Heart left ventricle (tissue), 13 donors: ENCODE measurements around the gene ALOX12.

ENCODE experiments used
- POLR2A ChIP-seq, 2 donors: fragments of 450-650 bp; IDR thresholded peaks; one replicate each; pipeline ENCODE4 v1.6.1; 2017; ENCODE audit warnings: antibody characterized with exemption in 2 of 2, mild to moderate bottlenecking in 2 of 2, moderate library complexity in 2 of 2
- TF ChIP-seq, protein P1 (sequence below), 12 donors: fragments of 200-600 bp; sonication (generic) in 4 of 12; IDR thresholded peaks; one replicate each; pipeline versions ENCODE4 v1.5.0 to v1.8.0; 2018 to 2022; ENCODE audit warnings: antibody characterized with exemption in 12 of 12, mild to moderate bottlenecking in 5 of 12
- donor health status: ischemic (EF 13 %, LVEDD 7.1; RV severe dilation, severe dysfunction).
- donor health status: DM: no; HTN: yes; CAD: no.
- donor health status: DM: no; HTN: no; CAD: no.
- donor health status: ischemic (EF 25% LVEDD 6.9; RV normal size, moderate dysfunction).
- donor health status: ischemic (EF 25% LVEDD 5.7; RV mildly dilated, moderate dysfunction).
- donor health status: ischemic (EF 35%, LVEDD 5.7; RV mildly dilated, moderate dysfunction).
- donor health status: nonischemic (EF 11% LVEDD 7.7; RV severe dilation, severe dysfunction).
- donor health status: DM: yes; HTN: yes; CAD: no.
- donor health status: PGD.
- donor health status: ischemic (EF 29% LVEDD 5.4; RV normal size, mild dysfunction).
- donor health status: nonischemic (EF 23%, LVEDD 6.1; RV moderate dilation, normal function).

GRCh38 chr17:7007143-7007542 lies 11.3 kb downstream of the ALOX12 start:
- TF ChIP-seq, protein P1, sequence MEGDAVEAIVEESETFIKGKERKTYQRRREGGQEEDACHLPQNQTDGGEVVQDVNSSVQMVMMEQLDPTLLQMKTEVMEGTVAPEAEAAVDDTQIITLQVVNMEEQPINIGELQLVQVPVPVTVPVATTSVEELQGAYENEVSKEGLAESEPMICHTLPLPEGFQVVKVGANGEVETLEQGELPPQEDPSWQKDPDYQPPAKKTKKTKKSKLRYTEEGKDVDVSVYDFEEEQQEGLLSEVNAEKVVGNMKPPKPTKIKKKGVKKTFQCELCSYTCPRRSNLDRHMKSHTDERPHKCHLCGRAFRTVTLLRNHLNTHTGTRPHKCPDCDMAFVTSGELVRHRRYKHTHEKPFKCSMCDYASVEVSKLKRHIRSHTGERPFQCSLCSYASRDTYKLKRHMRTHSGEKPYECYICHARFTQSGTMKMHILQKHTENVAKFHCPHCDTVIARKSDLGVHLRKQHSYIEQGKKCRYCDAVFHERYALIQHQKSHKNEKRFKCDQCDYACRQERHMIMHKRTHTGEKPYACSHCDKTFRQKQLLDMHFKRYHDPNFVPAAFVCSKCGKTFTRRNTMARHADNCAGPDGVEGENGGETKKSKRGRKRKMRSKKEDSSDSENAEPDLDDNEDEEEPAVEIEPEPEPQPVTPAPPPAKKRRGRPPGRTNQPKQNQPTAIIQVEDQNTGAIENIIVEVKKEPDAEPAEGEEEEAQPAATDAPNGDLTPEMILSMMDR (IDR thresholded peaks at IDR 0.05): no peak
- TF ChIP-seq POLR2A (IDR thresholded peaks at IDR 0.05): no peak
